ENCODE data around the gene TMEM217. TPM values are rescaled to one million over a fixed set of nuclear protein-coding genes. Genes with fewer than 3 reads are reported as not detected.

TMEM217 gene
- total and polyA plus RNA-seq, 2 of the 4 experiments (the other 2 are of a cell fraction) = 1.4 to 3.5 TPM

- no peak for ATAC-seq (ENCODE audit: low read depth)
- no peak overlapping the region for H3K9ac ChIP-seq (ENCODE audit: low read depth, low read length)
- POLR2A ChIA-PET (ENCODE audit: unreplicated experiment) = interaction anchor here (0.5 to 1.3 kb wide), 2 partner anchors 12 to 580 kb away, joined by 3 read pairs; no protein-coding TSS in a partner anchor
Measured at GRCh38 chr6:37256692-37257319, 1.1 kb downstream of the TMEM217 start.

More at GRCh38 chr6:37256692-37257319, 1.1 kb downstream of the TMEM217 start:
- Histone ChIP-seq H2BK15ac (ENCODE audit: low read depth, low read length) (no peak overlapping the region; the same call in 2 of the 3 replicates), H3K9me1 (ENCODE audit: insufficient read depth, low read length) (no peaks in the 10 kb centered on the region), H4K8ac (ENCODE audit: low read depth in 2 of 2, low read length in 2 of 2) (peak overlapping the region in 1 of 2 experiments; percentile 46; a peak in 2 of 4 replicates), H3K23ac (ENCODE audit: low read depth, low read length) (no peak overlapping the region), H3K4me1 (ENCODE audit: control insufficient read depth, insufficient read depth, low read length) (peaks cover 4% of the 10 kb centered on the region), H3K4ac (ENCODE audit: low read depth, low read length) (no peak overlapping the region), H3K56ac (ENCODE audit: extremely low read depth, insufficient read depth, low read length) (no peak overlapping the region), H3K27me3 (ENCODE audit: control insufficient read depth, insufficient read depth, low read length) (no peaks in the 10 kb centered on the region), H3K27ac (ENCODE audit: insufficient read depth, low read length) (no peak overlapping the region), H3K9me3 (ENCODE audit: control insufficient read depth, insufficient read depth, low read length) (no peaks in the 10 kb centered on the region), H2AK5ac (ENCODE audit: low read depth, low read length) (no peak overlapping the region), H2AFZ (replicated peaks; ENCODE audit: low read length, poor library complexity) (peak overlapping the region; percentile 48), H4K5ac (ENCODE audit: low read depth, low read length) (no peak overlapping the region), H3K4me3 (ENCODE audit: insufficient read depth, low read depth, low read length) (peak overlapping the region; percentile 92; the same call in 1 of the 2 replicates), H2BK20ac (ENCODE audit: low read depth, low read length) (no peak overlapping the region), H3K79me1 (ENCODE audit: low read depth in 1 of 2, low read length in 2 of 2) (peaks cover 16 to 34% of the 10 kb centered on the region in 2 experiments), H2AK9ac (replicated peaks; ENCODE audit: low read depth, low read length, poor library complexity) (no peak overlapping the region), H3K18ac (ENCODE audit: low read depth, low read length) (no peak overlapping the region), H3K36me3 (ENCODE audit: control insufficient read depth, insufficient read depth, low read length) (no peaks in the 10 kb centered on the region), H2BK120ac (ENCODE audit: low read depth, low read length) (no peak overlapping the region), H4K91ac (ENCODE audit: insufficient read depth, low read depth, low read length) (no peak overlapping the region), H3K4me2 (ENCODE audit: low read depth, low read length) (peak overlapping the region; percentile 84), H3K14ac (replicated peaks; ENCODE audit: low read depth, low read length) (no peak overlapping the region), H2BK5ac (ENCODE audit: low read depth, low read length, poor library complexity, severe bottlenecking) (no peak overlapping the region), H4K20me1 (ENCODE audit: insufficient read depth, low read length) (no peaks in the 10 kb centered on the region)
- WGBS, 2 experiments (ENCODE audit: extremely low coverage in 2 of 2, insufficient read length in 1 of 2) = no CpG with 5 or more reads among the region's 12 CpGs
- peak; percentile 66 for DNase-seq
- intact Hi-C loops (cut with micrococcal nuclease) (loop anchor here (2.0 kb wide), 1 partner anchor 52 kb away; no protein-coding TSS in a partner anchor), in situ Hi-C loops (cut with MboI; ENCODE audit: low sequenced_read_pairs) (no loop called here), dilution Hi-C loops (cut with HindIII; ENCODE audit: low sequenced_read_pairs, unreplicated experiment) (no loop called here)
- TSS peak; percentile 42 for BruUV-seq (replicated peaks)
- TF ChIP-seq MXI1 (IDR thresholded peaks at IDR 0.05; ENCODE audit: borderline replicate concordance, low read depth, low read length) (no peak), MAFK (IDR thresholded peaks at IDR 0.05; ENCODE audit: low read depth, low read length) (peak; percentile 86), CEBPB (IDR thresholded peaks at IDR 0.05; ENCODE audit: low read depth, low read length) (peak; percentile 83)
- CTCF ChIA-PET = no interaction called here

Data from IMR-90 (cell line).